Caco-2 (cell line): Measurements from ENCODE around the gene LYVE1. TPM values are rescaled to one million over a fixed set of nuclear protein-coding genes. Genes with fewer than 3 reads are reported as not detected.

Experiments
- BruUV-seq: library from RNA; stranded (reverse); fragments of 400-500 nt; replicated peaks from 2 replicates; lab custom pipeline; 2021; lab: Mats Ljungman, UMichigan
- CTCF ChIA-PET: fragments of 300-600 bp; sonication (Branson Sonifier 250); formaldehyde crosslinking; loops from one replicate; lab custom pipeline; 2022; ENCODE audit warnings: antibody characterized with exemption; lab: Charles Lee
- POLR2A ChIA-PET: fragments of 300-600 bp; sonication (Branson Sonifier 250); formaldehyde crosslinking; loops from one replicate; lab custom pipeline; 2022; ENCODE audit warnings: antibody characterized with exemption; lab: Charles Lee
- DNase-seq, 2 experiments: peaks; one replicate each; pipeline versions ENCODE4 v3.0.0 to v3.0.0-alpha.2; 2020 to 2022
- H3K27me3 ChIP-seq: replicated peaks from 2 replicates; pipeline ENCODE4 v1.6.0; 2011; ENCODE audit warnings: low read length; ENCODE audit not compliant: control insufficient read depth, insufficient read depth
- H3K36me3 ChIP-seq: 2 replicates; pipeline ENCODE4 v1.5.1; 2011; ENCODE audit warnings: low read length; ENCODE audit not compliant: control insufficient read depth, insufficient read depth
- H3K4me1 ChIP-seq: fragments of 250-450 bp; sonication (Bioruptor Pico); 2 replicates; pipeline ENCODE4 v1.5.1; 2020; ENCODE audit warnings: mild to moderate bottlenecking
- H3K4me3 ChIP-seq: 2 replicates; pipeline ENCODE4 v1.5.1; 2011; ENCODE audit warnings: low read depth, mild to moderate bottlenecking, control low read depth, low read length
- H3K9me3 ChIP-seq: fragments of 250-450 bp; sonication (Bioruptor Pico); 2 replicates; pipeline ENCODE4 v1.5.1; 2020; ENCODE audit warnings: mild to moderate bottlenecking, moderate library complexity
- H3K27ac Mint-ChIP-seq: one replicate; pipeline ENCODE4 v1.8.0; 2022; ENCODE audit warnings: mixed read lengths; ENCODE audit not compliant: unreplicated experiment
- H3K27me3 Mint-ChIP-seq: one replicate; pipeline ENCODE4 v1.8.0; 2022; ENCODE audit warnings: mixed read lengths; ENCODE audit not compliant: insufficient read depth, unreplicated experiment
- H3K36me3 Mint-ChIP-seq: one replicate; pipeline ENCODE4 v1.8.0; 2022; ENCODE audit warnings: mild to moderate bottlenecking, mixed read lengths; ENCODE audit not compliant: insufficient read depth, unreplicated experiment
- H3K4me1 Mint-ChIP-seq: one replicate; pipeline ENCODE4 v1.8.0; 2022; ENCODE audit warnings: low read depth, mixed read lengths; ENCODE audit not compliant: unreplicated experiment
- H3K4me3 Mint-ChIP-seq: one replicate; pipeline ENCODE4 v1.8.0; 2022; ENCODE audit warnings: mild to moderate bottlenecking, moderate library complexity, mixed read lengths; ENCODE audit not compliant: unreplicated experiment
- H3K9me3 Mint-ChIP-seq: one replicate; pipeline ENCODE4 v1.8.0; 2022; ENCODE audit warnings: mixed read lengths; ENCODE audit not compliant: unreplicated experiment
- intact Hi-C: fragments of 100-400 bp; cut with micrococcal nuclease; formaldehyde crosslinking; loops from one replicate; pipeline ENCODE4 v1.10.0; 2022; ENCODE audit not compliant: unreplicated experiment
- total RNA-seq: library from RNA; stranded (reverse); gene quantifications from 2 replicates; pipeline ENCODE4 v1.2.3, GENCODE V29; 2022
- TF ChIP-seq, protein P1 (sequence below), 2 experiments: fragments of 200-600 bp in 1 of 2; IDR thresholded peaks; 1 replicate in 1 of 2; 2 replicates in 1 of 2; pipeline versions ENCODE4 v1.5.1 to v1.8.0; 2011 to 2022; ENCODE audit warnings: antibody characterized with exemption in 1 of 2, control low read depth in 1 of 2, inconsistent platforms in 1 of 2, low read depth in 1 of 2, low read length in 1 of 2, mild to moderate bottlenecking in 1 of 2, moderate library complexity in 1 of 2; ENCODE audit not compliant: insufficient read depth in 1 of 2, severe bottlenecking in 1 of 2, unreplicated experiment in 1 of 2

The LYVE1 gene
- total RNA-seq, 1 experiment from 2014 or later, result not detected

DNA sequence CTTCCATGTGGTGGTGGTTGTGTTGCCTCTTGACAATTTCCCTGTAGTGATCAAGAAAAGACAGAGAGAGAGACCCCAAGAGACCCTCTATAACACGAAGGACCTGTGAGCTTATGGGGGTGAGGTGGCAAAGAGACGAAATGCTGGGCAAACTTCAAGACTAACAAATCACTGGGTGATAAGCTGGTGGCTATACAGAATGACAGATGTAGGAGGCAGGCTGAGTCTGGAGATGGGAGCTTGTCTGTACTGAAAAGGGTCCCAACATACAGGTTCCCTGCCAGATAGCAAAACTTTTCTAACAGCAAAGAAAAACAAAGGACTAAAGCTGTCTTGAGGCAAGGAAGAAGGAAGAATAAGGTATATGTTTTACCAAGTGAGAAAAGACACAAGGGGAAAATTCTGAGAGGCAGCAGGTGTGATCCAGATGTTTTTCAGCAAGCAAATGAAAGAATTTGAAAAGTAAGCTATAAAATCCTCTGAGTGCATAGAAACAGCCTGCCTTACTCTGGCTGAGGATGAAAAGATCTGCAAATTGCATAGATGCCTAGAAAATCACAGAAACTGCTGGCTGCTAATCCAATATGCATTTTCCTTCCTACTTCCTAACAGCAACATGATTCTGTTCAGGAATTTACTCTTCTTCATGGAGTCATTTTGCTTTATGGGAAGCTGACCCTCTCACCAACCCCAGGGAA lies 21.9 kb upstream of the LYVE1 start:
- Mint-ChIP-seq H3K27me3 (no peaks in the 10 kb centered on the region), H3K36me3 (no peaks in the 10 kb centered on the region), H3K4me3 (no peak overlapping the region), H3K4me1 (peaks cover 17% of the 10 kb centered on the region), H3K9me3 (no peaks in the 10 kb centered on the region), H3K27ac (no peak overlapping the region)
- BruUV-seq, result no TSS peak
- intact Hi-C loops, result loop anchor here (5.0 kb wide), 1 partner anchor 48 kb away; the partner anchor contains the start of gene RNF141
- POLR2A ChIA-PET, result no interaction called here
- no peak for DNase-seq
- CTCF ChIA-PET, result no interaction called here
- Histone ChIP-seq H3K36me3 (no peaks in the 10 kb centered on the region), H3K4me1 (peaks cover 16% of the 10 kb centered on the region; the same call in 1 of the 2 replicates), H3K27me3 (no peaks in the 10 kb centered on the region), H3K4me3 (no peak overlapping the region), H3K9me3 (no peaks in the 10 kb centered on the region)
- TF ChIP-seq, protein P1, sequence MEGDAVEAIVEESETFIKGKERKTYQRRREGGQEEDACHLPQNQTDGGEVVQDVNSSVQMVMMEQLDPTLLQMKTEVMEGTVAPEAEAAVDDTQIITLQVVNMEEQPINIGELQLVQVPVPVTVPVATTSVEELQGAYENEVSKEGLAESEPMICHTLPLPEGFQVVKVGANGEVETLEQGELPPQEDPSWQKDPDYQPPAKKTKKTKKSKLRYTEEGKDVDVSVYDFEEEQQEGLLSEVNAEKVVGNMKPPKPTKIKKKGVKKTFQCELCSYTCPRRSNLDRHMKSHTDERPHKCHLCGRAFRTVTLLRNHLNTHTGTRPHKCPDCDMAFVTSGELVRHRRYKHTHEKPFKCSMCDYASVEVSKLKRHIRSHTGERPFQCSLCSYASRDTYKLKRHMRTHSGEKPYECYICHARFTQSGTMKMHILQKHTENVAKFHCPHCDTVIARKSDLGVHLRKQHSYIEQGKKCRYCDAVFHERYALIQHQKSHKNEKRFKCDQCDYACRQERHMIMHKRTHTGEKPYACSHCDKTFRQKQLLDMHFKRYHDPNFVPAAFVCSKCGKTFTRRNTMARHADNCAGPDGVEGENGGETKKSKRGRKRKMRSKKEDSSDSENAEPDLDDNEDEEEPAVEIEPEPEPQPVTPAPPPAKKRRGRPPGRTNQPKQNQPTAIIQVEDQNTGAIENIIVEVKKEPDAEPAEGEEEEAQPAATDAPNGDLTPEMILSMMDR (IDR thresholded peaks at IDR 0.05; ENCODE audit: insufficient read depth in 1 of 2, low read depth in 1 of 2, low read length in 1 of 2, severe bottlenecking in 1 of 2, unreplicated experiment in 1 of 2), result no peak

DNA sequence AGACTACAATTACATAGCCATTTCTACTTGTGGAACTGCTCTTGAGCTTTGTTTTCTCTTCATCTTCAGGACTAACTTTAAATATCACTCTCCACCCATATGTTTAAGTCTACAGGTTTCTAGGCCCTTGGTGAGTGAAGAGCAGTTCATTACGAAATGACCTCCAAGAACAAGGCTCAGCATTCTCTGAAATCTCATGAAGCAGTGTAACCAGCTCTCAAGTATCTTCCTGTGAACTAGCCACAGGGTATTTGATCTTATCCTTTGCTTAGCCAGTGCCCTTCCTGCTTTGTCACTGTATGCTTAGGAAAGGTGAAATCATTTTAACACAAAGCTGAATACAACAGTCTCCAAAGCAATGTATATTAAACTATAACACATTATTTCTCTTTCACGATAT lies 20.4 kb upstream of the LYVE1 start:
- no peaks in the 10 kb centered on the region for H3K36me3 ChIP-seq
- no peak overlapping the region for H3K4me3 ChIP-seq
- Mint-ChIP-seq H3K9me3 (no peaks in the 10 kb centered on the region), H3K36me3 (no peaks in the 10 kb centered on the region), H3K27ac (no peak overlapping the region), H3K27me3 (no peaks in the 10 kb centered on the region), H3K4me3 (no peak overlapping the region), H3K4me1 (peaks cover 17% of the 10 kb centered on the region)
- ChIA-PET POLR2A (no interaction called here), CTCF (no interaction called here)
- no peaks in the 10 kb centered on the region for H3K27me3 ChIP-seq
- H3K4me1 ChIP-seq, result peaks cover 24% of the 10 kb centered on the region; the same call in 1 of the 2 replicates
- DNase-seq, result no peak
- BruUV-seq, result no TSS peak
- TF ChIP-seq, protein P1 (IDR thresholded peaks at IDR 0.05; ENCODE audit: insufficient read depth in 1 of 2, low read depth in 1 of 2, low read length in 1 of 2, severe bottlenecking in 1 of 2, unreplicated experiment in 1 of 2), result no peak
- H3K9me3 ChIP-seq, result no peaks in the 10 kb centered on the region
- intact Hi-C loops, result no loop called here

DNA sequence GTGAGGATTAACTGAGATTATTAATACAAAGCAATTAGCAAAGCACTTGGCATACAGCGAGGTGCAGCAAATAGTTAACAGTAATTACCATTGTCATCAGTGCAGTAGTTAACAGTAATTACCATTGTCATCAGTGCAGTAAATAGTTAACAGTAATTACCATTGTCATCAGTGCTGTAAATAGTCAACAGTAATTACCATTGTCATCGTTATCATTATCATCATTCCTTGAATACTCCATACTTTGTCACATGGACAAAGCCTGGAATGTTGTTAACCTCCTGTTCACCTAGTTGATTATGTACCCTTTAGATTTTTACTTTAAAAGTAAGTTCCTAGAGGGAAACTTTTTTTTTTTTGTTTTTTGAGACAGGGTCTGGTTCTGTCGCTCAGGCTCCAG lies 19.5 kb upstream of the LYVE1 start:
- intact Hi-C loops, result loop anchor here (2.0 kb wide), 1 partner anchor 33 kb away; no protein-coding TSS in a partner anchor
- Histone ChIP-seq H3K9me3 (no peaks in the 10 kb centered on the region), H3K36me3 (no peaks in the 10 kb centered on the region), H3K4me1 (peaks cover 24% of the 10 kb centered on the region; the same call in 1 of the 2 replicates), H3K27me3 (no peaks in the 10 kb centered on the region), H3K4me3 (no peak overlapping the region)
- H3K27ac Mint-ChIP-seq, result no peak overlapping the region
- TF ChIP-seq, protein P1 (IDR thresholded peaks at IDR 0.05; ENCODE audit: insufficient read depth in 1 of 2, low read depth in 1 of 2, low read length in 1 of 2, severe bottlenecking in 1 of 2, unreplicated experiment in 1 of 2), result no peak
- H3K27me3 Mint-ChIP-seq, result no peaks in the 10 kb centered on the region
- H3K36me3 Mint-ChIP-seq, result no peaks in the 10 kb centered on the region
- ChIA-PET CTCF (no interaction called here), POLR2A (no interaction called here)
- H3K9me3 Mint-ChIP-seq, result no peaks in the 10 kb centered on the region
- no TSS peak for BruUV-seq
- no peak overlapping the region for H3K4me3 Mint-ChIP-seq
- no peak for DNase-seq
- H3K4me1 Mint-ChIP-seq, result peaks cover 24% of the 10 kb centered on the region
